HUES64 (cell line): ENCODE results near the gene PIGC.

Experiments
- H3K27ac ChIP-seq: 2 replicates; pipeline ENCODE4 v1.7.0; 2013; ENCODE audit warnings: low read depth, low read length, inconsistent platforms
- H3K27me3 ChIP-seq: 2 replicates; pipeline ENCODE4 v1.6.1; 2013; ENCODE audit warnings: mild to moderate bottlenecking, low read length; ENCODE audit not compliant: insufficient read depth
- H3K36me3 ChIP-seq: 2 replicates; pipeline ENCODE4 v1.6.1; 2013; ENCODE audit warnings: mild to moderate bottlenecking, low read length; ENCODE audit not compliant: insufficient read depth
- H3K4me1 ChIP-seq: 2 replicates; pipeline ENCODE4 v1.6.1; 2013; ENCODE audit warnings: mild to moderate bottlenecking, low read length, moderate library complexity; ENCODE audit not compliant: insufficient read depth
- H3K4me3 ChIP-seq: 2 replicates; pipeline ENCODE4 v1.5.1; 2013; ENCODE audit warnings: mild to moderate bottlenecking, low read length, moderate library complexity
- H3K9ac ChIP-seq: 2 replicates; pipeline ENCODE4 v1.6.1; 2013; ENCODE audit warnings: mild to moderate bottlenecking, low read depth, low read length
- H3K9me3 ChIP-seq: 2 replicates; pipeline ENCODE4 v1.6.1; 2013; ENCODE audit warnings: low read depth, low read length; ENCODE audit not compliant: insufficient read depth
- WGBS: fragments of 150-250, 120-280 bp; methylation state at CpG from one replicate; pipeline ENCODE4 v1.1.7; 2013; ENCODE audit warnings: missing lambda C conversion rate; 5-methylcytosine and 5-hydroxymethylcytosine counted together

PIGC gene

DNA sequence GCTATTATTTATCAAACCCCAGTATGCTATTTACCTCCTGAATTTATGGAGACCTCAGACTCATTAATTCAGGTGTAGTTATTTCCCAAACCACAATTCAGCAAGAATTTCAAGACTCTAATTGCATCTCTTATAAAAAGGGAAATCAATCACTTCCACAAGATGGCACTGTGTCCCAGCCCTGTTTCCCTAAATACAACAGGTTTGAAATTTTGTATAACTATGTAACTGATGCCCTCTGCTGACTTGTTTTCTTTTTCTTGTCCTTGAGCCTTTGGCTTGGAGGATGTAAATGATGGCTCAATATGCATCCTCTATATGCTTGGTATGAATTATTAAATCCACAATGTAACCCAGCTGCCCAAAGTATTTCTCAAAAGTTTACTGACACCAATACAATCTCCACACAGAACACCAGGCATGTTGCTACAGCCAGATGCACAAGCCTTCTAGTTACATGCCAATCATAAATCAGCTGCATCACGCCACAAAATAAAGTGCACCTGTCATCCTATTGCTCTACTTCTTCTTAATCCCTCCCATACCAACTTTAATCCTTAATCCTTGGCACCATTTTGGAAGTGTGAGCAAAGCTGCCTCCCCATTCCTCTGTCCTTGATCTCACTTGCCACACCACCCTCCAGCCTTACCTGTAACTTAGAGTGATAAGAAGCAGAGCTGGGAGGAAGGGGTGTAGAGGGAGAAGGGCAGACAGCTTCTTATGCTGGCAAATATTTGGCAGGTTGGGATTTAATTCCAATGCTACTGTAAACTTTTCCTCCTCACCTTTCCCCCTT is 14.3 kb downstream of the PIGC start:
- no peak overlapping the region for H3K27ac ChIP-seq
- no peak overlapping the region for H3K9ac ChIP-seq
- H3K27me3 ChIP-seq, result no peaks in the 10 kb centered on the region
- WGBS, result 95% methylated on average over 1 of the region's 1 CpG
- no peak overlapping the region for H3K4me3 ChIP-seq
- H3K4me1 ChIP-seq, result peaks cover 12% of the 10 kb centered on the region
- no peaks in the 10 kb centered on the region for H3K9me3 ChIP-seq
- no peaks in the 10 kb centered on the region for H3K36me3 ChIP-seq

DNA sequence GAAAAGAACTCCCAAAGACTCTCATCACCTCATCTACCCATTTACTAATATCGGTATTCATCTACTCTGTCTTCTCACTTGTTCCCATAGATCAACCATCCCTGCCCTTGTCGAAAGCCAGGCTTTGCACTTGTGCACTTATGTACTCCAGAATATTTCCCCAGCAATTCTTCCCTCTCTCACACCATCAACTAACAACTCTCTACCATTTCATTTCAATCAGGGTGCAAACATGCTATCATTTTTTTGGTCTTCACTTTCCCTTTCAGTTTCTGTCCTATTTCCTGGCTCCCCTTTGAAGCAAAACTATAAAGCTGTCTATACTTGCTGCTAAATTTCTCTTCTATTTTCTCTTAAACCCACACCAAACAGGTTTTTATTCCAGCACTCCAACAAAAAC is 16.7 kb downstream of the PIGC start:
- H3K9me3 ChIP-seq, result no peaks in the 10 kb centered on the region
- no peak overlapping the region for H3K4me3 ChIP-seq
- WGBS, result 95% methylated on average over 2 of the region's 2 CpGs
- H3K27ac ChIP-seq, result no peak overlapping the region
- H3K27me3 ChIP-seq, result no peaks in the 10 kb centered on the region
- no peak overlapping the region for H3K9ac ChIP-seq
- H3K4me1 ChIP-seq, result peaks cover 12% of the 10 kb centered on the region
- no peaks in the 10 kb centered on the region for H3K36me3 ChIP-seq

DNA sequence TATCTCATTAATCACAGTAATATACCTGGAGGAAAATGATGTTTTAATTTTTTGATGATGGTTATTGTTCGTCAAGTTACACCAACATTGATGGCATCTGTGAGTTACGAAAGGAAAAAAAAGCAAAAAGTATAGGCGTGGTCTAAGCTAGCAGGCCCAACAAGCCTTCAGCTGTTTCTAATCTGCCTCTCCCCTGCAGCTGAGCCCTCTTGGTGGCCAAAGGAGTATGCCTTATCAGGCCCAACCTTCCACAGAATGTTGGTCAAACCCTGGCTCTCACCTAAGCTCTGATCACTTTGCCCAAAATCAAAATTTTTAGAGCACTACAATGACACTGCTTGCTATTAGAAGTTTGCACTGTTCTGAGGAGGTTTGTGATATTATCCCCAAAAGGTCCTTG is 18.5 kb downstream of the PIGC start:
- H3K27ac ChIP-seq, result no peak overlapping the region
- H3K27me3 ChIP-seq, result no peaks in the 10 kb centered on the region
- H3K9ac ChIP-seq, result no peak overlapping the region
- no peaks in the 10 kb centered on the region for H3K9me3 ChIP-seq
- 95% methylated on average over 3 of the region's 3 CpGs for WGBS
- no peak overlapping the region for H3K4me3 ChIP-seq
- H3K4me1 ChIP-seq, result peaks cover 10% of the 10 kb centered on the region
- H3K36me3 ChIP-seq, result no peaks in the 10 kb centered on the region

DNA sequence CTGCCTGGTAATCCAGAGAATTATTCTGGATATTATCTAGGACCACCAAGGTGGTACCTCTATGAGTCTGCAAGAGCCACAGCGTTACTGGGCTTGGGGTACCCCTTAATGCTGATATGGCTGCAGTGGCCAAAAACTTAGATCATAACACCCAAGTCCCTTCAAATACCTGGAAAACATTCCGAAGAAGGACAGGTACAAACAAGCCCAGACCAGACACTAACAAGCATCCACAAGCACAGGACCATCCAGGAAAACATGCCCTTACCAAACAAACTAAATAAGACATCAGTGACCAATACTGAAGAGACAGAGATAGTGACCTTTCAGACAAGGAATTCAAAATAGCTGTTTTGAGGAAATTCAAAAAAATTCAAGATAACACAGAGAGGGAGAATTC is 20.5 kb downstream of the PIGC start:
- Histone ChIP-seq H3K4me1 (peaks cover 10% of the 10 kb centered on the region), H3K36me3 (no peaks in the 10 kb centered on the region), H3K9ac (no peak overlapping the region), H3K27ac (no peak overlapping the region), H3K9me3 (no peaks in the 10 kb centered on the region), H3K4me3 (no peak overlapping the region), H3K27me3 (no peaks in the 10 kb centered on the region)
- WGBS, result 92% methylated on average over 2 of the region's 2 CpGs

DNA sequence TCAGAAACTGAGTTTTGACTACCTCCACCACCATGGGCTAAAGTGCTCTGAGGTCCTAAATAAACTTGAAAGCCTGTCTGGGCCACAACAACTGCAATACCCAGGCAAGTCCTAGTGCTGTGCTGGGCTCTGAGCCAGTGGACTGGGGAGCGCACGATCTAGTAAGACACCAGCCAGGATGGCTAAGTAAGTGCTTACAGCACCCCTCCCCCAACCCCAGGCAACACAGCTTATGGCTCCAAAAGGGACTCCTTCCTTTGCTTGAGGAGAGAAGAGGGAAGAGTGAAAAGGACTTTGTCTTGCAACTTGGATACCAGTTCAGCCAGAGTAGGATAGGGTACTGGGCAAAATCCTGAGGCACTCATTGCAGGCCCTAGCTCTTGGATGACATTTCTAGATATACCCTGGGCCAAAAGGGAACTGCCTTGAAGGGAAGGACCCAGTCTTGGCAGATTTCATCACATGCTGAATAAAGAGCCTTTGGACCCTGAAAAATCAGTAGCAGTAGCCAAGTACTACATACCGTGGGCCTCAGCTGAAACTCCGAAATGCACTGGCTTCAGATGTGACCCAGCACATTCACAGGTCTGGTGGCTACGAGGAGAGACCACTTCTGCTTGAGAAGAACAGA is 21.8 kb downstream of the PIGC start:
- no peaks in the 10 kb centered on the region for H3K36me3 ChIP-seq
- WGBS, result 94% methylated on average over 5 of the region's 5 CpGs
- no peak overlapping the region for H3K27ac ChIP-seq
- no peaks in the 10 kb centered on the region for H3K9me3 ChIP-seq
- H3K9ac ChIP-seq, result no peak overlapping the region
- no peaks in the 10 kb centered on the region for H3K27me3 ChIP-seq
- H3K4me1 ChIP-seq, result peaks cover 22% of the 10 kb centered on the region
- H3K4me3 ChIP-seq, result no peak overlapping the region

DNA sequence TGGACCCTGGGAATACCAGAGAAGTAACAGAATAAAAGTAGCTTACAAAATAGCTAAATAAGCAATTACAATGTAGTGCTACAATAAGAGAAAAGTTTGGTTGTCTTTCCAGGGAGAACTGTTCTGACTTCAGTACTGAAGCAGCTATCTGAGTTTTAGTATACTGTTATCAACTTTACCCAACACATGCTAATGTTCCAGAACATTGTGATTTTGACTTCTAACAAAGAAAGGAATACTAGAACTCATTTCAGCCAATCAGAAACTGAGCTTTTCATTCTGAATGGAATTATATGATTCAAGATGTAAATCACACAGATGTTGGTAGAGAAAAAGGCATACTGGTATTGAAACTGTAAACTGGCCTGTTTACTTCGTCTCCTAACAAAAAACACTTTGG is 23.5 kb downstream of the PIGC start, which contains the start of gene C1orf105:
TSS of gene C1orf105 (plus strand) at position 301 of the 400 bp plus-strand sequence. CDS start 201 bp downstream, outside the sequence.
- no peak within 1 kb of the TSS for H3K4me3 ChIP-seq
- no peaks in the 10 kb centered on the region for H3K27me3 ChIP-seq
- no peak within 1 kb of the TSS for H3K27ac ChIP-seq
- H3K36me3 ChIP-seq, result no peaks in the 10 kb centered on the region
- 94% methylated on average over 1 of the region's 1 CpG for WGBS
- peaks cover 22% of the 10 kb centered on the region; the same call in 1 of the 2 replicates for H3K4me1 ChIP-seq
- no peaks in the 10 kb centered on the region for H3K9me3 ChIP-seq
- H3K9ac ChIP-seq, result no peak within 1 kb of the TSS

DNA sequence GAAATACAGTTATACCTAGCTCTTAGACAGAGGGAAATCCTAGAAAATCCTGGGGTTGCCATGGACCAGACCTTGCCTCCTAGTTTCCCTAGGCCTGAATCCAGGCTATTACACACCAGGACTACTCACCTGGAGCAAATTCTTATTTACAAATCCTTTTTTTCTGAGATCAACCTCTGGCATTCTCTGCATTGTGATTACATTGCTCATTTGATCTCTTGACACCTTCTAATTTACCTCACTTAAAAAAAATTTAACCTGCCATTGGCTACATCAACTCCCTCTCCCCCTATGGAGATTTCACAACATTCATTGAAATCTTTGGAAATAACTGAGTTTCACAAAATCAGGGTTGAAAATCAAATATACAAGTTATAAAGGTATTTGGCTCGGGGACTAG is 26.3 kb downstream of the PIGC start:
- Histone ChIP-seq H3K4me3 (no peak overlapping the region), H3K9me3 (no peaks in the 10 kb centered on the region), H3K27me3 (no peaks in the 10 kb centered on the region), H3K36me3 (no peaks in the 10 kb centered on the region), H3K27ac (peak overlapping the region; percentile 8; the same call in 1 of the 2 replicates), H3K9ac (no peak overlapping the region), H3K4me1 (peaks cover 22% of the 10 kb centered on the region; the same call in 1 of the 2 replicates)
- 94% methylated on average over 1 of the region's 1 CpG for WGBS

DNA sequence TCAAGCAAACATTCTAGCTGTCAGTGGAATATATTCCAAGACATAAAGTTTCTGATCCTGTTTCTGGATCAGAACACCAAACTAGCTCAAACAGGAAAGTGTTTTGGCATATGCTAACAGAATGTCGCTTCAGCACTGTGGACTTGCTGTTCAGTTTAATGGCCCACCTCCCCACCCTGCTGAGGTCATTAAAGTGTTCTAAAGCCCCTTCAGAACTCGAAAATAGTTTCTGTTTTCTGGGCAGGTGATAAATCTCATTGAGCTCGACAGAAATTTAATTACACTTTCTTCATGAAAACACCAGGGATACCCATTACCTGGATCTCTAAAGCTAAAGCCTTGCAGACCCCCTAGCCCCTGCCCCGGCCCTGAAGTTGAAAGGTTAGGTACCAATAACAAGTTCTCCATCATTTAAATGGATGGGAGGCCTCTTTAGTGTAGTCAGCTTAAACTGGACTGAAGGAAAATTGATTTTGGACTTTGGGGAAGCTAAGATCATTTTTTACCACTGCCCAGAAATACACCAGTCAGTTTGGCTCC is 27.3 kb downstream of the PIGC start:
- no peaks in the 10 kb centered on the region for H3K9me3 ChIP-seq
- no peak overlapping the region for H3K4me3 ChIP-seq
- 81% methylated on average over 4 of the region's 4 CpGs for WGBS
- H3K36me3 ChIP-seq, result no peaks in the 10 kb centered on the region
- no peak overlapping the region for H3K9ac ChIP-seq
- H3K27me3 ChIP-seq, result no peaks in the 10 kb centered on the region
- H3K27ac ChIP-seq, result no peak overlapping the region
- H3K4me1 ChIP-seq, result peaks cover 18% of the 10 kb centered on the region; the same call in 1 of the 2 replicates

DNA sequence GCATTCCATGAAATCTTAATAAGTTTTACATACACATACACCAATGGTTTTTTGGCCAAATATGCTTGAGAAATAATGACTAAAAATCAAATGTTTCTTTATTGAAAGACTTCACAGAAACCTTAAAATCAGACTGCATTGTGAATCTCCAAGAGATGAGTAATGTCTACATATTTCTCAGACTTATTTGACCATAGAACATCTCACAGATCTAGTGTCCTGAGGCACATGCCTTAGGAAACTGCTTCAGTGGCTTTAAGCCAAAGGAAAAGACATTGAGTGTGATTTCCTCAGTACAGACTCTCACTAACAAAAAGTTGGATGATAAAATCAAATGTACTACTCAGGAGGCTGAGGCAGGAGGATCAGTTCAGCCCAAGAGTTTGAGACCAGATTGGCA is 29.5 kb downstream of the PIGC start:
- no peaks in the 10 kb centered on the region for H3K36me3 ChIP-seq
- no peak overlapping the region for H3K9ac ChIP-seq
- H3K4me1 ChIP-seq, result peaks cover 18% of the 10 kb centered on the region; the same call in 1 of the 2 replicates
- H3K27me3 ChIP-seq, result no peaks in the 10 kb centered on the region
- no peak overlapping the region for H3K4me3 ChIP-seq
- no peaks in the 10 kb centered on the region for H3K9me3 ChIP-seq
- H3K27ac ChIP-seq, result no peak overlapping the region

DNA sequence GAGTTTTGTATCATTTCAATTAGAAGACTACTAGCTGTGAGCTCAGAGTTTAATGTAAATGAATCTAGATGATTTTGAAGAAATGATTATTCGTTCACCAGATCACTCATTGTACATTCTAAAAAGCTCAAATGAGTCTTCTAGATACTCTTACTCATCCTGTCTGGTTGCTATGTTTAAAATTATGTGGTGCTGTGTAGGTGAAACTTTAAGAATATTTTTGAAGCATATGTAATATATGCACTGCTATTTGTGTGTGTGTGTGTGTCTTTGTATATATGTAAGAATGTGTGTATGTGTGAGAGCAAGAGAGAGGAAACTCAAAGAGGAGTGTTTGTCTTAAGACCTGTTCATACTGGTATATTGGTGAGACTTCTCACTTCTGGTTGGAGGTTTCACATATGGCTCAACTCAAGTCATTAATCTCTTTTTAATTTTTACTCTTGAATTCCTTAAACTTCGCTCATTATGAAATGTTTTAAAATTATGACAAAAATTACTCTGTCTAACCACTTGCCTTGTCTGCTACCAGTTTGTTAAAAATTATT is 32.0 kb downstream of the PIGC start:
- Histone ChIP-seq H3K36me3 (no peaks in the 10 kb centered on the region), H3K27ac (no peak overlapping the region), H3K4me1 (peaks cover 7% of the 10 kb centered on the region; the same call in 1 of the 2 replicates), H3K4me3 (no peak overlapping the region), H3K27me3 (no peaks in the 10 kb centered on the region), H3K9me3 (no peaks in the 10 kb centered on the region), H3K9ac (no peak overlapping the region)
- WGBS, result no CpG with 5 or more reads among the region's 2 CpGs

DNA sequence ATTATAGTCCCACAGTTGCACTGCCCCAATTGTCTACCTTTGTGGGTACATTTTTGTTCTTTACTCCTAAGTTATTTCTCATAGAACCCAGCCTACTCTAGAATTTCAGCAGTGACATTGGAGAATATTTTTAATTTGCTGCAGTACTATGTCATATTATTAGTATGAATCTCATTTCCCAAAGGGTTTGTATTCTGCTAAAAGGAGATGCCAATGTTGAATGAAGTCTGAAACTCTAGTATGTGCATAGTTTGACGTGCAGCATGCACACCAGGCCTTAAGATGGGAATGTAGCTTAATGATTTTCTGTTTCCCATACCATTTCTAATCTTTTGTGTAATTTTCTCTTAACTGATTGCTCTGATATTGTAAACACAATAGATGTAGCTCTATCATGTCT is 33.8 kb downstream of the PIGC start:
- no peaks in the 10 kb centered on the region for H3K36me3 ChIP-seq
- H3K9ac ChIP-seq, result no peak overlapping the region
- H3K4me1 ChIP-seq, result no peaks in the 10 kb centered on the region
- no peaks in the 10 kb centered on the region for H3K27me3 ChIP-seq
- H3K4me3 ChIP-seq, result no peak overlapping the region
- no peaks in the 10 kb centered on the region for H3K9me3 ChIP-seq
- H3K27ac ChIP-seq, result no peak overlapping the region
- 100% methylated on average over 1 of the region's 1 CpG for WGBS
